Sigmoid colon (tissue), 4 donors: Measurements from ENCODE around the gene KRTAP5-11.
"Not testable (repeated sequence)": the region's sequence is repeated elsewhere in the genome, so short reads cannot be mapped to it uniquely, and the experiment has no call there.

ENCODE experiments used
- CTCF ChIP-seq, 4 experiments: fragments of 450-650 bp in 3 of 4; fragments of 200-600 bp in 1 of 4; IDR thresholded peaks; one replicate each; pipeline ENCODE4 v1.5.1; 2016 to 2019; ENCODE audit warnings: antibody characterized with exemption in 4 of 4, mild to moderate bottlenecking in 3 of 4, moderate library complexity in 2 of 4
- POLR2A ChIP-seq, 2 donors: fragments of 450-650 bp; IDR thresholded peaks; one replicate each; pipeline ENCODE4 v1.6.1; 2016; ENCODE audit warnings: antibody characterized with exemption in 2 of 2, mild to moderate bottlenecking in 2 of 2, moderate library complexity in 2 of 2
- POLR2AphosphoS5 ChIP-seq, 4 donors: sonication (generic); formaldehyde crosslinking; IDR thresholded peaks; one replicate each; pipeline ENCODE4 v1.6.1; 2017; ENCODE audit warnings: antibody characterized with exemption in 4 of 4

GRCh38 chr11:71588822-71589545, 6.3 kb upstream of the KRTAP5-11 start:
- TF ChIP-seq CTCF, POLR2A, POLR2AphosphoS5 (IDR thresholded peaks at IDR 0.05): not testable (repeated sequence)
